K562 (cell line): ENCODE data around the gene PIK3CD. TPM values are rescaled to one million over a fixed set of nuclear protein-coding genes. Genes with fewer than 3 reads are reported as not detected.

ENCODE experiments used
- DPF2 ChIP-seq: fragments of 450-650 bp; IDR thresholded peaks from 2 replicates; pipeline ENCODE4 v1.6.1; 2016
- ETV1 ChIP-seq: fragments of 450-650 bp; conservative IDR thresholded peaks from 2 replicates; pipeline ENCODE4 v1.6.1; 2016; ENCODE audit warnings: missing genetic modification characterization, control low read depth, low read depth, missing compliant biosample characterization
- GABPB1 ChIP-seq: sonication (generic); formaldehyde crosslinking; IDR thresholded peaks from 2 replicates; pipeline ENCODE4 v1.8.0; 2022; ENCODE audit warnings: mild to moderate bottlenecking, missing genetic modification reagents
- PHF8 ChIP-seq: fragments of 200-600 bp; sonication (generic); IDR thresholded peaks from 2 replicates; pipeline ENCODE4 v1.6.1; 2012; ENCODE audit warnings: mixed run types, mild to moderate bottlenecking, inconsistent platforms, low read length, moderate library complexity, borderline replicate concordance
- SPI1 ChIP-seq: IDR thresholded peaks from 2 replicates; pipeline ENCODE4 v1.6.1; 2011; ENCODE audit warnings: low read depth, low read length, control low read depth, borderline replicate concordance
- TEAD4 ChIP-seq, 2 experiments: sonication (generic) in 1 of 2; formaldehyde crosslinking in 1 of 2; IDR thresholded peaks; 2 replicates each; pipeline versions ENCODE4 v1.6.1 to v1.8.0; 2012 to 2022; ENCODE audit warnings: borderline replicate concordance in 1 of 2, inconsistent platforms in 1 of 2, low read length in 1 of 2, mild to moderate bottlenecking in 1 of 2, missing genetic modification reagents in 1 of 2
- ZNF12 ChIP-seq: sonication (generic); formaldehyde crosslinking; IDR thresholded peaks from 2 replicates; pipeline ENCODE4 v1.4.0; 2020; ENCODE audit warnings: mild to moderate bottlenecking, missing genetic modification reagents
- ZNF212 ChIP-seq: fragments of 450-650 bp; formaldehyde crosslinking; IDR thresholded peaks from 2 replicates; pipeline ENCODE4 v1.4.0; 2020; ENCODE audit warnings: mild to moderate bottlenecking
- polyA plus RNA-seq, 8 experiments: library from polyadenylated mRNA; depleted of rRNA in 4 of 8; stranded (reverse) in 5 of 8; unstranded in 3 of 8; fragments of >200 nt; fragmentation: Nextera tagmentation in 2 of 8; fragmentation: Illumina TruSeq in 1 of 8; extraction: Ambion mirVana in 2 of 8; extraction: Trizol in 1 of 8; gene quantifications; 2 replicates each; pipeline versions ENCODE4 v1.2.1 to v1.2.3, GENCODE V29; 2011 to 2014; ENCODE audit warnings: inconsistent platforms in 1 of 8, missing spikeins in 1 of 8
- total RNA-seq, 7 experiments: library from RNA; depleted of rRNA in 6 of 7; stranded (reverse); fragments of >200 nt in 6 of 7; fragmentation: Illumina TruSeq in 2 of 7; extraction: Trizol in 2 of 7; gene quantifications; 2 replicates each; pipeline versions ENCODE4 v1.2.1 to v1.2.3, GENCODE V29; 2011 to 2021; ENCODE audit warnings: low replicate concordance in 1 of 7
- TF ChIP-seq, protein P1 (sequence below): sonication (generic); formaldehyde crosslinking; IDR thresholded peaks from 2 replicates; pipeline ENCODE4 v1.8.1; 2023; ENCODE audit warnings: mild to moderate bottlenecking, missing genetic modification reagents
- TF ChIP-seq, protein P2 (sequence below): fragments of 200-800 bp; sonication (Bioruptor generic); IDR thresholded peaks from 2 replicates; pipeline ENCODE4 v1.6.1; 2017; ENCODE audit warnings: missing genetic modification characterization, missing compliant biosample characterization
- TF ChIP-seq, protein P3 (sequence below): fragments of 250-450 bp; sonication (Bioruptor Pico); IDR thresholded peaks from 2 replicates; pipeline ENCODE4 v1.5.0; 2021

Gene PIK3CD
- total and polyA plus RNA-seq, 9 of the 15 experiments (the other 6 are each of a cell fraction or from before 2014, with no cell fraction given), result 1.8 to 20.8 (median 7.2) TPM

DNA sequence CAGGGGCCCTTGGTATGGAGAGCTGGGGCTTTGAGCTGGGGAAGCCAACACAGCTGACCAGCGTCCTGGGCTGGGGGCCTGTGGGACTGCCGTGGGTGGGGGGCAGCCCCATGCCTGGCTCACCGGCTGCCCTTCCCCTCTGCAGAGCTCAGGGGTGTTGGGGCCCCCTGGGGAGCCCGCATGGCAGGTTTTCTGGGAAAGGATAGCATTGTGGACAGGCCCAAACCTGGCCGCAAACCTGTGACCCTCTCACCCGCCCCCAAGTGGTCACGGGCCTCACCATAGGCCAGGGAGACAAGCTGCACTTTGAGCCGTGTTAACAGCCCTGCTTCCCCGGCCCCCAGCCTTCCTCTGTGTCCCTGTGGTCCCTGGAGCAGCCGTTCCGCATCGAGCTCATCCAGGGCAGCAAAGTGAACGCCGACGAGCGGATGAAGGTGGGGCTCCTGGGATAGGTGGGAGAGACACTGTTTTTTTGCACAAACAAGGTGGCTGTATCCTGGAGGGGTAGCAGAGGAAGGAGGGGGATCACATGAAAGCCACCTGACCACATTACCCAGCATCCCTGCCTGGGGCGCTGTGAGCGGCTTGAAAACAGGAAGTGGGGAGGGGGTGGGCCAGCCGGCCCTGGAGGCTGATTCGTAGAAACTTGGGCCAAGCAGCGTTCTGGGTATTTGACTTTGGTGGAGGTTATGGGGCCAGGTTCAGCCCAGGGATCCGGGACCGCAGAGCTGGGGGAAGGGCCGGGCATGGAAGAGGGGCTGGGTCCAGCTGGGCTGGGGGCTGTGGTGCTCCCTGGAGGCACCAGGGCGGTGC is 65.9 kb downstream of the PIK3CD start (continued):
- TF ChIP-seq, protein P1, sequence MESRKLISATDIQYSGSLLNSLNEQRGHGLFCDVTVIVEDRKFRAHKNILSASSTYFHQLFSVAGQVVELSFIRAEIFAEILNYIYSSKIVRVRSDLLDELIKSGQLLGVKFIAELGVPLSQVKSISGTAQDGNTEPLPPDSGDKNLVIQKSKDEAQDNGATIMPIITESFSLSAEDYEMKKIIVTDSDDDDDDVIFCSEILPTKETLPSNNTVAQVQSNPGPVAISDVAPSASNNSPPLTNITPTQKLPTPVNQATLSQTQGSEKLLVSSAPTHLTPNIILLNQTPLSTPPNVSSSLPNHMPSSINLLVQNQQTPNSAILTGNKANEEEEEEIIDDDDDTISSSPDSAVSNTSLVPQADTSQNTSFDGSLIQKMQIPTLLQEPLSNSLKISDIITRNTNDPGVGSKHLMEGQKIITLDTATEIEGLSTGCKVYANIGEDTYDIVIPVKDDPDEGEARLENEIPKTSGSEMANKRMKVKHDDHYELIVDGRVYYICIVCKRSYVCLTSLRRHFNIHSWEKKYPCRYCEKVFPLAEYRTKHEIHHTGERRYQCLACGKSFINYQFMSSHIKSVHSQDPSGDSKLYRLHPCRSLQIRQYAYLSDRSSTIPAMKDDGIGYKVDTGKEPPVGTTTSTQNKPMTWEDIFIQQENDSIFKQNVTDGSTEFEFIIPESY (CRISPR knock-in tag), result peak; percentile 51
- TF ChIP-seq, protein P2, sequence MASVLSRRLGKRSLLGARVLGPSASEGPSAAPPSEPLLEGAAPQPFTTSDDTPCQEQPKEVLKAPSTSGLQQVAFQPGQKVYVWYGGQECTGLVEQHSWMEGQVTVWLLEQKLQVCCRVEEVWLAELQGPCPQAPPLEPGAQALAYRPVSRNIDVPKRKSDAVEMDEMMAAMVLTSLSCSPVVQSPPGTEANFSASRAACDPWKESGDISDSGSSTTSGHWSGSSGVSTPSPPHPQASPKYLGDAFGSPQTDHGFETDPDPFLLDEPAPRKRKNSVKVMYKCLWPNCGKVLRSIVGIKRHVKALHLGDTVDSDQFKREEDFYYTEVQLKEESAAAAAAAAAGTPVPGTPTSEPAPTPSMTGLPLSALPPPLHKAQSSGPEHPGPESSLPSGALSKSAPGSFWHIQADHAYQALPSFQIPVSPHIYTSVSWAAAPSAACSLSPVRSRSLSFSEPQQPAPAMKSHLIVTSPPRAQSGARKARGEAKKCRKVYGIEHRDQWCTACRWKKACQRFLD (CRISPR knock-in tag), result peak; percentile 83
- TF ChIP-seq SPI1 (peak; percentile 100), DPF2 (peak; percentile 81), TEAD4 (IDR thresholded peaks at IDR 0.05; ENCODE audit: low read length) (no peak; the same call in none of the 2 replicates), TEAD4 (CRISPR knock-in tag; IDR thresholded peaks at IDR 0.05; ENCODE audit: borderline replicate concordance) (no peak; the same call in 1 of the 2 replicates), ETV1 (tag) (peak; percentile 94), PHF8 (peak; percentile 85), ZNF12 (CRISPR knock-in tag) (peak; percentile 73), ZNF212 (0 out of 2 replicates have a peak, but pooled peaks have one; percentile 34), GABPB1 (CRISPR knock-in tag) (peak; percentile 87)
- TF ChIP-seq, protein P3, sequence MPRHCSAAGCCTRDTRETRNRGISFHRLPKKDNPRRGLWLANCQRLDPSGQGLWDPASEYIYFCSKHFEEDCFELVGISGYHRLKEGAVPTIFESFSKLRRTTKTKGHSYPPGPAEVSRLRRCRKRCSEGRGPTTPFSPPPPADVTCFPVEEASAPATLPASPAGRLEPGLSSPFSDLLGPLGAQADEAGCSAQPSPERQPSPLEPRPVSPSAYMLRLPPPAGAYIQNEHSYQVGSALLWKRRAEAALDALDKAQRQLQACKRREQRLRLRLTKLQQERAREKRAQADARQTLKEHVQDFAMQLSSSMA, result 0 out of 2 replicates have a peak, but pooled peaks have one; percentile 65
